Prostate gland (tissue), 2 donors: Measurements from ENCODE around the gene KRT2. TPM values are rescaled to one million over a fixed set of nuclear protein-coding genes. Genes with fewer than 3 reads are reported as not detected.

ENCODE experiments used
- DNase-seq: peaks from one replicate; pipeline ENCODE4 v3.0.0-alpha.2; 2019; ENCODE audit warnings: low spot score
- H3K27ac ChIP-seq, 2 donors: fragments of 200-600 bp; sonication (generic); 2 replicates each; pipeline ENCODE4 v1.5.1; 2017 to 2019
- H3K27me3 ChIP-seq: fragments of 200-600 bp; sonication (generic); replicated peaks from 2 replicates; pipeline ENCODE4 v1.5.1; 2019; ENCODE audit not compliant: insufficient read depth
- H3K36me3 ChIP-seq, 2 donors: fragments of 200-600 bp; sonication (generic); 1 replicate in 1 of 2; 2 replicates in 1 of 2; pipeline versions ENCODE4 v1.5.1 to v1.8.1; 2017 to 2019
- H3K4me1 ChIP-seq: fragments of 200-600 bp; sonication (generic); replicated peaks from 2 replicates; pipeline ENCODE4 v1.5.1; 2019
- H3K4me3 ChIP-seq, 2 donors: fragments of 200-600 bp; sonication (generic); 2 replicates each; pipeline ENCODE4 v1.5.1; 2017 to 2019
- H3K9me3 ChIP-seq: fragments of 200-600 bp; sonication (generic); 2 replicates; pipeline ENCODE4 v1.5.1; 2017
- CTCF ChIP-seq, 4 experiments: fragments of 200-600 bp in 2 of 4; fragments of 450-650 bp in 2 of 4; sonication (generic) in 2 of 4; IDR thresholded peaks; 1 replicate in 3 of 4; 2 replicates in 1 of 4; pipeline ENCODE4 v1.5.1; 2016 to 2019; ENCODE audit warnings: antibody characterized with exemption in 4 of 4, mild to moderate bottlenecking in 2 of 4, moderate library complexity in 2 of 4
- POLR2A ChIP-seq: fragments of 450-650 bp; IDR thresholded peaks from one replicate; pipeline ENCODE4 v1.6.1; 2016; ENCODE audit warnings: antibody characterized with exemption, mild to moderate bottlenecking
- POLR2AphosphoS5 ChIP-seq: sonication (generic); formaldehyde crosslinking; IDR thresholded peaks from one replicate; pipeline ENCODE4 v1.6.1; 2017; ENCODE audit warnings: antibody characterized with exemption
- WGBS: methylation state at CpG from one replicate; pipeline ENCODE4 v1.1.5; 2018; 5-methylcytosine and 5-hydroxymethylcytosine counted together
- intact Hi-C: fragments of 100-400 bp; cut with DNase I; formaldehyde crosslinking; loops from one replicate; pipeline ENCODE4 v1.14.2; 2022
- total RNA-seq, 2 donors: library from RNA; depleted of rRNA; stranded (reverse); fragments of >200 nt; gene quantifications; one replicate each; pipeline ENCODE4 v1.1.0, GENCODE V29; 2016

KRT2 gene
- total RNA-seq, 2 donors from 2014 or later, result 0.41 to 5.1 TPM

- intact Hi-C loops, result no loop called here
- no peak overlapping the region for H3K27ac ChIP-seq
- H3K9me3 ChIP-seq, result no peaks in the 10 kb centered on the region
- 36% methylated on average over 6 of the region's 7 CpGs for WGBS
- no peaks in the 10 kb centered on the region for H3K27me3 ChIP-seq
- no peaks in the 10 kb centered on the region for H3K4me1 ChIP-seq
- no peaks in the 10 kb centered on the region for H3K36me3 ChIP-seq
- TF ChIP-seq POLR2AphosphoS5, result peak; percentile 59
- TF ChIP-seq CTCF (IDR thresholded peaks at IDR 0.05), result no peak
- TF ChIP-seq POLR2A, result no peak
- DNase-seq, result peak; percentile 80
- no peak overlapping the region for H3K4me3 ChIP-seq
Measured at GRCh38 chr12:52634266-52635056, 17.6 kb downstream of the KRT2 start.

- intact Hi-C loops, result no loop called here
- no peak overlapping the region for H3K4me3 ChIP-seq
Measured at GRCh38 chr12:52633383-52633782, 18.6 kb downstream of the KRT2 start.

GRCh38 chr12:52632656-52633055 lies 19.4 kb downstream of the KRT2 start:
- no peaks in the 10 kb centered on the region for H3K36me3 ChIP-seq
- no peak for DNase-seq
- no peak overlapping the region for H3K4me3 ChIP-seq
- H3K27me3 ChIP-seq, result peaks cover 2% of the 10 kb centered on the region
- TF ChIP-seq CTCF (IDR thresholded peaks at IDR 0.05), result no peak
- H3K27ac ChIP-seq, result no peak overlapping the region
- intact Hi-C loops, result no loop called here
- H3K9me3 ChIP-seq, result no peaks in the 10 kb centered on the region
- no peaks in the 10 kb centered on the region for H3K4me1 ChIP-seq
- 69% methylated on average over 4 of the region's 4 CpGs for WGBS

More at GRCh38 chr12:52633383-52633782, 18.6 kb downstream of the KRT2 start:
- no peaks in the 10 kb centered on the region for H3K36me3 ChIP-seq
- H3K27ac ChIP-seq, result no peak overlapping the region
- no peaks in the 10 kb centered on the region for H3K4me1 ChIP-seq
- peaks cover 2% of the 10 kb centered on the region for H3K27me3 ChIP-seq
- WGBS, result 85% methylated on average over 4 of the region's 4 CpGs
- no peaks in the 10 kb centered on the region for H3K9me3 ChIP-seq
- TF ChIP-seq CTCF (IDR thresholded peaks at IDR 0.05) (no peak), POLR2AphosphoS5 (no peak), POLR2A (no peak)
- no peak for DNase-seq

GRCh38 chr12:52631676-52632459 lies 20.1 kb downstream of the KRT2 start:
- WGBS, result 97% methylated on average over 6 of the region's 6 CpGs
- TF ChIP-seq POLR2A (no peak), CTCF (IDR thresholded peaks at IDR 0.05) (no peak), POLR2AphosphoS5 (no peak)
- peaks cover 2% of the 10 kb centered on the region for H3K27me3 ChIP-seq
- no peaks in the 10 kb centered on the region for H3K9me3 ChIP-seq
- H3K4me1 ChIP-seq, result no peaks in the 10 kb centered on the region
- no peak overlapping the region for H3K4me3 ChIP-seq
- DNase-seq, result no peak
- H3K36me3 ChIP-seq, result no peaks in the 10 kb centered on the region
- no peak overlapping the region for H3K27ac ChIP-seq
- intact Hi-C loops, result no loop called here
